GM23338 (cell line): ENCODE results near the gene PROKR1. TPM values are rescaled to one million over a fixed set of nuclear protein-coding genes. Genes with fewer than 3 reads are reported as not detected.
"Not testable (repeated sequence)": the region's sequence is repeated elsewhere in the genome, so short reads cannot be mapped to it uniquely, and the experiment has no call there.

Experiments
- ATAC-seq: fragments of 200-7000 bp; cut with Tn5 transposase; 3 replicates; pipeline ENCODE4 v1.9.1; 2020
- DNase-seq: peaks from one replicate; pipeline ENCODE4 v3.0.0-alpha.2; 2015; ENCODE audit warnings: low spot score
- H2AFZ ChIP-seq: fragments of 200-600 bp; sonication (generic); 2 replicates; pipeline ENCODE4 v1.8.0; 2016; ENCODE audit warnings: antibody characterized with exemption, mild to moderate bottlenecking, moderate library complexity
- H3F3A ChIP-seq: fragments of 200-600 bp; sonication (generic); replicated peaks from 2 replicates; pipeline ENCODE4 v1.8.0; 2017; ENCODE audit warnings: antibody characterized with exemption, mixed run types, low read depth
- H3K27ac ChIP-seq: fragments of 200-600 bp; sonication (generic); 2 replicates; pipeline ENCODE4 v1.6.1; 2016; ENCODE audit warnings: low read depth
- H3K27me3 ChIP-seq: fragments of 200-600 bp; sonication (generic); 2 replicates; pipeline ENCODE4 v1.8.0; 2016; ENCODE audit warnings: mild to moderate bottlenecking, mixed run types, moderate library complexity; ENCODE audit not compliant: insufficient read depth
- H3K36me3 ChIP-seq: fragments of 200-600 bp; sonication (generic); 2 replicates; pipeline ENCODE4 v1.8.0; 2016; ENCODE audit warnings: mild to moderate bottlenecking; ENCODE audit not compliant: insufficient read depth
- H3K4me1 ChIP-seq: fragments of 200-600 bp; sonication (generic); 2 replicates; pipeline ENCODE4 v1.8.0; 2016; ENCODE audit warnings: mild to moderate bottlenecking, moderate library complexity; ENCODE audit not compliant: insufficient read depth
- H3K4me2 ChIP-seq: fragments of 200-600 bp; sonication (generic); 2 replicates; pipeline ENCODE4 v1.7.1; 2017; ENCODE audit warnings: mixed run types
- H3K4me3 ChIP-seq: fragments of 200-600 bp; sonication (generic); 2 replicates; pipeline ENCODE4 v1.6.1; 2016; ENCODE audit warnings: mixed run types
- H3K79me2 ChIP-seq: fragments of 200-600 bp; sonication (generic); replicated peaks from 2 replicates; pipeline ENCODE4 v1.8.0; 2017; ENCODE audit warnings: mild to moderate bottlenecking; ENCODE audit not compliant: insufficient read depth
- H3K9me2 ChIP-seq: fragments of 200-600 bp; sonication (generic); 2 replicates; pipeline ENCODE4 v1.8.0; 2017; ENCODE audit not compliant: insufficient read depth
- H4K20me1 ChIP-seq: fragments of 200-600 bp; sonication (generic); replicated peaks from 2 replicates; pipeline ENCODE4 v1.8.0; 2017; ENCODE audit warnings: mild to moderate bottlenecking; ENCODE audit not compliant: insufficient read depth
- H3K27ac Mint-ChIP-seq: 2 replicates; pipeline ENCODE4 v1.8.0; 2020; ENCODE audit warnings: inconsistent platforms, mild to moderate bottlenecking, moderate library complexity, mixed read lengths
- H3K27me3 Mint-ChIP-seq: 3 replicates; pipeline ENCODE4 v1.8.0; 2022; ENCODE audit warnings: low read depth, mild to moderate bottlenecking, moderate library complexity, mixed read lengths, inconsistent platforms; ENCODE audit not compliant: insufficient read depth, poor library complexity
- H3K36me3 Mint-ChIP-seq: 3 replicates; pipeline ENCODE4 v1.8.0; 2021; ENCODE audit warnings: low read depth, mild to moderate bottlenecking, inconsistent platforms, moderate library complexity, mixed read lengths
- H3K4me1 Mint-ChIP-seq: 3 replicates; pipeline ENCODE4 v1.8.0; 2020; ENCODE audit warnings: mild to moderate bottlenecking, inconsistent platforms, mixed read lengths
- H3K4me3 Mint-ChIP-seq: 3 replicates; pipeline ENCODE4 v1.8.0; 2021; ENCODE audit warnings: moderate library complexity, mild to moderate bottlenecking, inconsistent platforms, mixed read lengths
- H3K9me3 Mint-ChIP-seq: 3 replicates; pipeline ENCODE4 v1.8.0; 2020; ENCODE audit warnings: moderate library complexity, mild to moderate bottlenecking, inconsistent platforms, mixed read lengths
- CREB1 ChIP-seq: fragments of 250-450 bp; sonication (Bioruptor Pico); IDR thresholded peaks from 2 replicates; pipeline ENCODE4 v1.5.0; 2020; ENCODE audit warnings: low read depth, mild to moderate bottlenecking, moderate library complexity
- CTCF ChIP-seq, 2 experiments: fragments of 200-600 bp in 1 of 2; sonication (generic) in 1 of 2; conservative IDR thresholded peaks; 2 replicates each; pipeline versions ENCODE4 v1.5.1 to v1.6.1; 2016 to 2017; ENCODE audit warnings: antibody characterized with exemption in 2 of 2, low read depth in 2 of 2, mild to moderate bottlenecking in 2 of 2, moderate library complexity in 1 of 2
- EZH2phosphoT487 ChIP-seq: fragments of 200-600 bp; sonication (generic); IDR thresholded peaks from one replicate; pipeline ENCODE4 v1.8.1; 2018; ENCODE audit warnings: antibody characterized with exemption; ENCODE audit not compliant: unreplicated experiment
- NANOG ChIP-seq: IDR thresholded peaks from 2 replicates; pipeline ENCODE4 v1.6.1; 2016; ENCODE audit warnings: antibody characterized with exemption, borderline replicate concordance
- POLR2AphosphoS5 ChIP-seq: IDR thresholded peaks from 2 replicates; pipeline ENCODE4 v1.6.1; 2016; ENCODE audit warnings: antibody characterized with exemption, low read depth
- REST ChIP-seq: IDR thresholded peaks from one replicate; pipeline ENCODE4 v1.6.1; 2018; ENCODE audit warnings: antibody characterized with exemption; ENCODE audit not compliant: unreplicated experiment
- ZNF114 ChIP-seq: fragments of 250-450 bp; sonication (Bioruptor Pico); IDR thresholded peaks from 2 replicates; pipeline ENCODE4 v1.5.0; 2020; ENCODE audit warnings: mild to moderate bottlenecking, moderate library complexity
- ZNF331 ChIP-seq: fragments of 250-450 bp; sonication (Bioruptor Pico); IDR thresholded peaks from 2 replicates; pipeline ENCODE4 v1.5.0; 2020; ENCODE audit warnings: low read depth, mild to moderate bottlenecking, moderate library complexity
- ZNF462 ChIP-seq: fragments of 250-450 bp; sonication (Bioruptor Pico); IDR thresholded peaks from 2 replicates; pipeline ENCODE4 v1.5.0; 2020; ENCODE audit warnings: mild to moderate bottlenecking, moderate library complexity
- polyA plus RNA-seq: library from polyadenylated mRNA; unstranded; fragments of >200 nt; fragmentation: Nextera tagmentation; extraction: Ambion mirVana; gene quantifications from 2 replicates; pipeline ENCODE4 v1.2.1, GENCODE V29; 2016
- total RNA-seq: library from RNA; depleted of rRNA; stranded (reverse); fragments of >200 nt; shearing (Covaris generic); gene quantifications from 2 replicates; pipeline ENCODE4 v1.2.3, GENCODE V29; 2014

PROKR1 gene
- total and polyA plus RNA-seq, 2 experiments from 2014 or later = 0.61 to 5.3 TPM

- Histone ChIP-seq H3K9me2 (no peaks in the 10 kb centered on the region), H3K4me2 (no peak overlapping the region), H3K27me3 (no peaks in the 10 kb centered on the region), H3K36me3 (no peaks in the 10 kb centered on the region), H3F3A (no peaks in the 10 kb centered on the region), H2AFZ (no peak overlapping the region), H3K27ac (no peak overlapping the region), H3K4me1 (no peaks in the 10 kb centered on the region), H3K4me3 (no peak overlapping the region), H3K79me2 (no peaks in the 10 kb centered on the region), H4K20me1 (no peaks in the 10 kb centered on the region)
- TF ChIP-seq ZNF114 (CRISPR knock-in tag) = no peak
- TF ChIP-seq ZNF462 (CRISPR knock-in tag) = no peak
- TF ChIP-seq NANOG = no peak
- no peak for TF ChIP-seq REST
- no peak for TF ChIP-seq EZH2phosphoT487
- no peak for TF ChIP-seq CREB1 (CRISPR knock-in tag)
- TF ChIP-seq CTCF (conservative IDR thresholded peaks at IDR 0.05; ENCODE audit: low read depth in 2 of 2) = peak; percentile 69 to 91
- TF ChIP-seq POLR2AphosphoS5 = no peak
- no peak for TF ChIP-seq ZNF331 (CRISPR knock-in tag)
- H3K9me3 Mint-ChIP-seq = peaks cover 9% of the 10 kb centered on the region
- H3K4me3 Mint-ChIP-seq = no peak overlapping the region
- no peak overlapping the region for H3K27ac Mint-ChIP-seq
- H3K36me3 Mint-ChIP-seq = peaks cover 8% of the 10 kb centered on the region; the same call in 1 of the 3 replicates
- DNase-seq (peak; percentile 72), ATAC-seq (peak; percentile 67)
- no peaks in the 10 kb centered on the region for H3K27me3 Mint-ChIP-seq
- no peaks in the 10 kb centered on the region for H3K4me1 Mint-ChIP-seq
Measured at GRCh38 chr2:68594674-68595492, 48.5 kb upstream of the PROKR1 start.

GRCh38 chr2:68595493-68595785 lies 47.9 kb upstream of the PROKR1 start:
- H3K27me3 ChIP-seq, H3K79me2 ChIP-seq, H3K9me2 ChIP-seq, H3K4me1 Mint-ChIP-seq, H3K27ac ChIP-seq, H3K4me3 Mint-ChIP-seq, H2AFZ ChIP-seq, DNase-seq, H3K4me1 ChIP-seq, H3K4me3 ChIP-seq, H3F3A ChIP-seq, H3K27ac Mint-ChIP-seq, ATAC-seq, H3K4me2 ChIP-seq, H4K20me1 ChIP-seq, H3K27me3 Mint-ChIP-seq, H3K36me3 ChIP-seq: not testable (repeated sequence)
- Mint-ChIP-seq H3K9me3 (peaks cover 14% of the 10 kb centered on the region), H3K36me3 (peaks cover 11% of the 10 kb centered on the region; the same call in 1 of the 3 replicates)
